Activated CD8-positive, alpha-beta memory T cell treated with anti-CD3 and anti-CD28 coated beads for 1 hour (primary cell): ENCODE data around the gene SLC6A6.

ENCODE experiments used
- DNase-seq, 2 donors: peaks; one replicate each; pipeline ENCODE4 v3.0.0-alpha.2; 2020; ENCODE audit warnings: low read depth in 1 of 2; ENCODE audit errors: extremely low read depth in 1 of 2

Gene SLC6A6

DNA sequence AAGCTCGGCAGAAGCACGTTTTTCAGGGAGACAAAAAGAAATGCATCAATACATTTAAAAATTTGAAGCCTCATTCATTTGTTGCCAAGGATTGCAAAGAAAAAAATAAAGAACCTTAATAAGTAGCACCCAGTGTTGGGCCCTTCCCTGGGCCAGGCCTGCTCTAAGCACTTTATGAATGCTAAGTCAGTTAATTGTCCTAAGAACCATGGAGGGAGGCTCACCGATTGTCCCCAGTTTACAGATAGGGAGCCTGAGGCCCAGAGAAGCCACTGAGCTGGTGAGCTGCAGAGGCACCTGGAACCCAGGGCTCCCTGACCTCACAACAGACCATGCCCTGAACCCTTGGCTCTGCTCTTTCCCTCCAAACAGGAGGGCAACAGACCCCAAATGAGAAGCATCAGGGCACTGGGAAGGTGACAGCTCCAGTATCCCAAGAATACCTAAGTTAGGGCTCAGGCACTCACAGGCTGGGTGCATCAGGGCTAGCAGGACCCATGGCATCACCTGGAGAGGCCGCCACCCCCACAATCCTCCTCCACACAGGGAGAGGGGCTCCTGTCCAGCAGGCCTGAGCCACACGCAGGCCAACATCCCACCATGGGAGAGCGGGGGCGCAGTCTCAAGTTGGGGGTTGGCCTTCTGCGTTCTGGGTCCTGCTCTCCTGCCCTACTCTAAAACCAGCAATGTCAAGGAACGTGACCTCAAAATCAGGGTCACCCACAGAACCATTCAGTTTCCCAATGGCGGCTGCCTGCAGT, 133.8 kb downstream of the SLC6A6 start:
- DNase-seq = no peak

DNA sequence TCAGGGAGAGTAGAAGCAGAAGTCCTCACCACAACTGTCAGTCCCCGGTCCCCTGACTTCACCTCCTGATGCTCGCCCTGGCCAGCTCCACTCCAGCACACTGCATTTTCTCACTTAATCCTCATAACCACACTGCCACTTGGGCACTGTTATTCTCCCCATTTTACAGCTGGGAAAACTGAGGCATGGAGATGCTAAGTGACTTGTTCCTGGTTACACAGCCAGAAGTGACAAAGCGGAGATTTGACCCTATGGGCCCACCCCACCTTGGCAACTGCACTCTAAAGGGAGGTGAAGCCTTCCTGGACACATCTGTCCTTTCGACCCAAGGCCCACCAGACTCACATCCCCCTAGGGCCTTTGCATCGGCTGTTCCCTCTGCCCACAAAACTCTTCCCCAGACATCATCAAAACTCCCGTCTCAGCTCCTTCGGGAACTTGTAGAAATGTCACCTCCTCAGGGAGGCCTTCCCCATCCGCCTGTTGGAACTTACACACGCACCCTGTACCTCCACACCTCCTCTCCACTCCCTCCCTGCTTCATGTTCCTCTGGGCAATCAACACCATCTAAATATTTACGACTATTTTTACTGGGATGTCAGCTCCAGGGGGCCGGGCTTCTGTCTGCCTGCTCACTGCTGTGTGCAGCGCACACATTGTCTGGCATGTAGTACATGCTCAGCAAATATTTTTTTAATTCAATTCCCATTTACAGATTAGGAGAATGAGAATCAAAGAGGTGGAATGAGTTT, 134.6 kb downstream of the SLC6A6 start:
- DNase-seq = no peak

DNA sequence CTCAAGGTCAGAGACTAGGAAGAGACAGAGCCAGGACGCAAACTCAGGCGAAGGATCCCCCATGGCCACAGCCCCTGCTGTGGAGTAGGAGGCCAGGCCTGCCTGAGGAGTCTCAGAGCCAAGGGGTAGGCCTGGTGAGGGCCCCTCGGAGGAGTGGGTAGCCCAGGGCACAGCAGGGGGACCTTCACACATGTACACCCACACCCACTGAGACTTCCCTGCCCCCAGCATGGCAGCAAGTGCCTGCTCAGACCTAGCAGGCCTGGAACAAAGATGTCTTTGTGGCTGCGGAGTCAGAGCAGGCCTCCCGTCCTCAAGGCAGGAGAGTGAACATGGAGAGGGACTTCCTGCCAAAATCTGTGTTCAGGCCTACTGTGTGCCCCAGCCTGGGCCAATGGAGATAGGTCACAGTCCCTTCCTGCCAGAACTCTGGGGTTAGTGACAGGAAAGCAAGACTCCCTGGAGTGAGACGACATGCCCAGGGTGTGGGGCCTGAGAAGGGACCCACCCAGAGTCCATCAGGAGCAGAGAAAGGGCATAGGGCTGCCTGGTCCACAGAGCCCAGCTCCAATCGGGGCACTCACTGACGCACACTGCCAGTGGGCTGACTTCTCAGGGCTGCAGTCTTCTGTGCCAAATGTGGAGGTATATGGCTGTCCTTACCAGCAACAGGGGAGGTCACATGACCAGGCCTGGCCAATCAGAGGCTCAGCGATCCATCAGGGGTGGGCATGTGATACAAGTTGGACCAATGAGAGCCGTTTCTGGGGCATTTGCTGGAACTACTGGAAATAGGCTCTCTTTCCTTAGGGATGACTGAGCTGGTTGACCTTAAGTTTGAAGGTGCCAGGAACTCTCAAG, 135.4 kb downstream of the SLC6A6 start:
- DNase-seq = no peak

DNA sequence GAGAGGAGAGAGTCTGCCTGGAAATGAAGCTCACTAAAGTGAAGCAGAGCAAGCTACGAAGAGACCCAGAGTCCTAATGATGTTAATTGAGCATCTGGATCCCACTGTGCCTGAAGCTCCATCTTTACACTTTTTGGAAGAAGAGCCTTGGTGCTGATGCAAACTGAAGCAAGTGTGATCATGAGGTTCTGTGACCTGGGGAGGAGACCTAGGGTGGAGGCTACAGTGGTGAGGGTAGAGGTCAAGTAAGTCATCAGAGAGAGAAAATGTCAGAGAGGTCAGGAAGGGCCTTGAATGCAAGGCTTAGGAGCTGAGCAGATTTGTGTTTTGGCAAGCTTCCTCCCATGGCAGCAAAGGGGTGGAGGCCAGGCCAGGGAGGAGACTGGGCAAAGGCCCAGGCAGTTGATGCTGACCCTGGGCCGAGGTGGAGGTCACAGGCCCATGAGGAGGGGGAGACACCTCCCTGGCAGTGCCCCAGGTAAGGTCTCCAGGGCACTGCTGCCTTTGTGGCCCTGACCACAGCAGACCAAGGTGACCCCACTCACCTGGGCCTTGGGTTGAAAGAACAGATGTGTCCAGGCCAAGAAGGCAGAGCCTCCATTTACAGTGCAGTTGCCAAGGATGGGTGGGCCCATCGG, 136.2 kb downstream of the SLC6A6 start:
- DNase-seq = no peak
